HepG2 (cell line): ENCODE results near the gene NES. TPM values are rescaled to one million over a fixed set of nuclear protein-coding genes. Genes with fewer than 3 reads are reported as not detected.

Experiments
- ATAC-seq: fragments of 200-7000 bp; cut with Tn5 transposase; 3 replicates; pipeline ENCODE4 v1.9.1; 2020; ENCODE audit warnings: mild to moderate bottlenecking, moderate library complexity
- BruUV-seq: library from RNA; stranded (reverse); fragments of 400-500 nt; replicated peaks from 2 replicates; lab custom pipeline; 2021; lab: Mats Ljungman, UMichigan
- CTCF ChIA-PET: fragments of 300-600 bp; formaldehyde crosslinking; extraction: SDS; loops from one replicate; lab custom pipeline; 2021; ENCODE audit warnings: low total read pairs, inconsistent platforms, low intra/inter-chr PET ratio; lab: Yijun Ruan, JAX
- POLR2A ChIA-PET: fragments of 350-600 bp; sonication (Branson Sonifier 250); formaldehyde crosslinking; loops from one replicate; lab custom pipeline; 2020; ENCODE audit warnings: antibody characterized with exemption, inconsistent platforms; lab: Yijun Ruan, JAX
- DNase-seq: peaks from one replicate; pipeline ENCODE4 v3.0.0-alpha.2; 2015; ENCODE audit warnings: low spot score
- FAIRE-seq: peaks from 3 replicates; lab custom pipeline; 2011; peaks lifted over from hg19 to GRCh38; lab: Jason Lieb, UNC
- H2AFZ ChIP-seq: one replicate; pipeline ENCODE4 v1.6.1; 2011; ENCODE audit warnings: low read length, inconsistent platforms
- H3K27ac ChIP-seq: fragments of 300-600 bp; 3 replicates; pipeline ENCODE4 v1.8.0; 2011; ENCODE audit warnings: mixed run types, mild to moderate bottlenecking, mixed read lengths, low read length, inconsistent platforms; ENCODE audit not compliant: insufficient read depth; ENCODE audit errors: extremely low read length
- H3K27me3 ChIP-seq, 2 experiments: fragments of 200-600 bp in 1 of 2; 2 replicates in 1 of 2; 3 replicates in 1 of 2; pipeline versions ENCODE4 v1.6.0 to v1.8.0; 2011; ENCODE audit warnings: low read length in 2 of 2, mild to moderate bottlenecking in 2 of 2, moderate library complexity in 2 of 2, inconsistent platforms in 1 of 2; ENCODE audit not compliant: insufficient read depth in 2 of 2, control insufficient read depth in 1 of 2
- H3K36me3 ChIP-seq, 2 experiments: fragments of 200-600 bp in 1 of 2; replicated peaks in 1 of 2; 2 replicates in 1 of 2; 3 replicates in 1 of 2; pipeline versions ENCODE4 v1.5.1 to v1.8.0; 2011; ENCODE audit warnings: low read length in 2 of 2, inconsistent platforms in 1 of 2; ENCODE audit not compliant: insufficient read depth in 2 of 2, control insufficient read depth in 1 of 2
- H3K4me1 ChIP-seq: 2 replicates; pipeline ENCODE4 v1.5.1; 2012; ENCODE audit warnings: low read length, inconsistent platforms; ENCODE audit not compliant: insufficient read depth
- H3K4me2 ChIP-seq: 2 replicates; pipeline ENCODE4 v1.6.0; 2011; ENCODE audit warnings: low read depth, low read length, inconsistent platforms
- H3K4me3 ChIP-seq, 3 experiments: fragments of 200-600 bp in 1 of 3; sonication (generic), shearing (Covaris generic) in 1 of 3; replicated peaks in 1 of 3; 2 replicates each; pipeline ENCODE4 v1.5.1; 2011 to 2016; ENCODE audit warnings: low read length in 3 of 3, inconsistent platforms in 2 of 3, low read depth in 2 of 3, mild to moderate bottlenecking in 2 of 3, control low read depth in 1 of 3, mixed read lengths in 1 of 3; ENCODE audit not compliant: insufficient read depth in 1 of 3
- H3K79me2 ChIP-seq: one replicate; pipeline ENCODE4 v1.6.1; 2011; ENCODE audit warnings: low read length, inconsistent platforms; ENCODE audit not compliant: insufficient read depth
- H3K9ac ChIP-seq: 2 replicates; pipeline ENCODE4 v1.6.0; 2011; ENCODE audit warnings: mild to moderate bottlenecking, low read depth, low read length, inconsistent platforms; ENCODE audit not compliant: insufficient read depth
- H3K9me3 ChIP-seq: 2 replicates; pipeline ENCODE4 v1.5.1; 2012; ENCODE audit warnings: mild to moderate bottlenecking, low read length
- H4K20me1 ChIP-seq: 2 replicates; pipeline ENCODE4 v1.6.0; 2011; ENCODE audit warnings: inconsistent platforms, mild to moderate bottlenecking, low read length, moderate library complexity; ENCODE audit not compliant: insufficient read depth
- HIVEP1 ChIP-seq: sonication (generic); formaldehyde crosslinking; IDR thresholded peaks from 2 replicates; pipeline ENCODE4 v1.4.0; 2020; ENCODE audit warnings: mild to moderate bottlenecking, missing genetic modification reagents
- HNRNPH1 ChIP-seq: fragments of 200-400 bp; formaldehyde crosslinking; optimal IDR thresholded peaks from 2 replicates; pipeline ENCODE3; 2017; ENCODE audit warnings: mild to moderate bottlenecking, low read depth, low read length
- HNRNPLL ChIP-seq: fragments of 200-400 bp; formaldehyde crosslinking; IDR thresholded peaks from 2 replicates; pipeline ENCODE4 v1.6.1; 2017; ENCODE audit warnings: mild to moderate bottlenecking, low read depth, low read length; ENCODE audit not compliant: poor library complexity, severe bottlenecking
- KDM4B ChIP-seq: sonication (generic); formaldehyde crosslinking; IDR thresholded peaks from 2 replicates; pipeline ENCODE4 v1.4.0; 2020; ENCODE audit warnings: missing genetic modification reagents
- RBFOX2 ChIP-seq: fragments of 200-400 bp; formaldehyde crosslinking; IDR thresholded peaks from 2 replicates; pipeline ENCODE4 v1.6.1; 2017; ENCODE audit warnings: low read depth, mild to moderate bottlenecking, low read length
- SIN3A ChIP-seq: IDR thresholded peaks from 2 replicates; pipeline ENCODE4 v1.6.1; 2011; ENCODE audit warnings: low read depth, mild to moderate bottlenecking, control low read depth, low read length, borderline replicate concordance
- SMYD3 ChIP-seq: sonication (generic); formaldehyde crosslinking; IDR thresholded peaks from 2 replicates; pipeline ENCODE4 v1.8.1; 2023; ENCODE audit warnings: mild to moderate bottlenecking, missing genetic modification reagents
- SUZ12 ChIP-seq: fragments of 150-350 bp; IDR thresholded peaks from 2 replicates; pipeline ENCODE4 v1.6.1; 2014; ENCODE audit warnings: low read depth, low read length
- XRCC5 ChIP-seq: fragments of 200-400 bp; formaldehyde crosslinking; optimal IDR thresholded peaks from 2 replicates; pipeline ENCODE3; 2017; ENCODE audit warnings: mild to moderate bottlenecking, low read length
- ZFYVE20 ChIP-seq: sonication (generic); formaldehyde crosslinking; IDR thresholded peaks from 2 replicates; pipeline ENCODE4 v1.8.0; 2023; ENCODE audit warnings: low read depth, mild to moderate bottlenecking, moderate library complexity, missing genetic modification reagents, borderline replicate concordance
- ZNF713 ChIP-seq: sonication (generic); formaldehyde crosslinking; IDR thresholded peaks from 2 replicates; pipeline ENCODE4 v1.4.0; 2020; ENCODE audit warnings: mild to moderate bottlenecking, missing genetic modification reagents
- ZNF746 ChIP-seq: sonication (generic); formaldehyde crosslinking; IDR thresholded peaks from 2 replicates; pipeline ENCODE4 v1.8.0; 2022; ENCODE audit warnings: mild to moderate bottlenecking, missing genetic modification reagents
- ZNF777 ChIP-seq: sonication (generic); formaldehyde crosslinking; IDR thresholded peaks from 2 replicates; pipeline ENCODE4 v1.4.0; 2020; ENCODE audit warnings: missing genetic modification reagents
- ZSCAN21 ChIP-seq: sonication (generic); formaldehyde crosslinking; IDR thresholded peaks from 2 replicates; pipeline ENCODE4 v1.8.0; 2022; ENCODE audit warnings: mild to moderate bottlenecking, missing genetic modification reagents, moderate library complexity, borderline replicate concordance
- WGBS: methylation state at CpG from one replicate; pipeline ENCODE4 v1.1.6; 2017; ENCODE audit warnings: low lambda C conversion rate; 5-methylcytosine and 5-hydroxymethylcytosine counted together
- in situ Hi-C: cut with HindIII; loops from 2 replicates; pipeline ENCODE4 v1.10.0; 2017; ENCODE audit warnings: low pct_unique_long_range_greater_than_20kb; ENCODE audit not compliant: extremely low pct_ligation_motif_present
- intact Hi-C: fragments of 100-400 bp; cut with micrococcal nuclease; formaldehyde crosslinking; loops from one replicate; pipeline ENCODE4 v1.10.0; 2022; ENCODE audit not compliant: unreplicated experiment
- polyA plus RNA-seq, 8 experiments: library from polyadenylated mRNA; depleted of rRNA in 3 of 8; stranded (reverse) in 7 of 8; unstranded in 1 of 8; fragments of >200 nt; fragmentation: Illumina TruSeq in 4 of 8; extraction: Trizol in 4 of 8; gene quantifications; 2 replicates each; pipeline versions ENCODE4 v1.2.1 to v1.2.3, GENCODE V29; 2011 to 2016; ENCODE audit warnings: low read depth in 4 of 8, missing spikeins in 1 of 8, mixed read lengths in 1 of 8; ENCODE audit not compliant: insufficient read depth in 1 of 8
- total RNA-seq, 5 experiments: library from RNA; depleted of rRNA; stranded (reverse); fragments of >200 nt; fragmentation: Illumina TruSeq; extraction: Trizol; gene quantifications; 2 replicates each; pipeline ENCODE4 v1.2.3, GENCODE V29; 2016; ENCODE audit warnings: low read depth in 1 of 5
- TF ChIP-seq, protein P1 (sequence below): sonication (generic); formaldehyde crosslinking; IDR thresholded peaks from 2 replicates; pipeline ENCODE4 v1.8.1; 2022; ENCODE audit warnings: low read depth, mild to moderate bottlenecking, missing genetic modification reagents
- TF ChIP-seq, protein P2 (sequence below): sonication (generic); formaldehyde crosslinking; IDR thresholded peaks from 2 replicates; pipeline ENCODE4 v1.5.0; 2020; ENCODE audit warnings: mild to moderate bottlenecking, missing genetic modification reagents, borderline replicate concordance

NES gene
- total and polyA plus RNA-seq, 2 of the 13 experiments (the other 11 are each of a cell fraction or from before 2014, with no cell fraction given), result 1.7 to 16.6 TPM

DNA sequence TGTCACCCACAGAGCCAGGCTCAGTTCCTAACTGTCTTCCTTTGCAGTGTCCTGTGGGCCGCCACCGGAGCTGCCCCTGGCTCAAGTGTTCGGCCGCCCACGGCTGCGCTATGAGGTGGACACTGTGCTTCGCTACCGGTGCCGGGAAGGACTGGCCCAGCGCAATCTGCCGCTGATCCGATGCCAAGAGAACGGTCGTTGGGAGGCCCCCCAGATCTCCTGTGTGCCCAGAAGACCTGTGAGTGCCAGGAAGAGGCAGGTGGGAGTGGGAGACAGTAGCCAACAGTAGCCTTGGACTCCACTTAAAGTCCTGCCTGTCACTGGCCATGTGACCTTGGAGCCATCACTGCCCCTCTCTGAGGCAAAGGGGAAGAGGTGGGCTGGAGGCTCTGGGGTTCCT, 18.7 kb downstream of the NES start:
- Histone ChIP-seq H2AFZ (no peak overlapping the region), H3K9me3 (no peaks in the 10 kb centered on the region), H3K27ac (no peak overlapping the region), H3K79me2 (peaks cover 20% of the 10 kb centered on the region), H3K4me2 (peak overlapping the region; percentile 96)
- intact Hi-C loops, result no loop called here
- ATAC-seq (no peak), DNase-seq (no peak)
- 83% methylated on average over 6 of the region's 14 CpGs for WGBS
- BruUV-seq, result no TSS peak
- POLR2A ChIA-PET, result interaction anchor here (11.4 kb wide), 1 partner anchor 16 kb away, joined by 189 read pairs; the partner anchor contains the start of gene NES
- TF ChIP-seq HNRNPLL (peak; percentile 21), ZNF713 (CRISPR knock-in tag) (no peak), ZNF746 (CRISPR knock-in tag) (no peak), HIVEP1 (no peak), ZFYVE20 (CRISPR knock-in tag) (no peak), SIN3A (no peak), XRCC5 (no peak), ZSCAN21 (no peak), ZNF777 (no peak), HNRNPH1 (no peak), RBFOX2 (peak; percentile 69), KDM4B (no peak), SUZ12 (no peak), SMYD3 (CRISPR knock-in tag) (no peak)
- TF ChIP-seq, protein P1, sequence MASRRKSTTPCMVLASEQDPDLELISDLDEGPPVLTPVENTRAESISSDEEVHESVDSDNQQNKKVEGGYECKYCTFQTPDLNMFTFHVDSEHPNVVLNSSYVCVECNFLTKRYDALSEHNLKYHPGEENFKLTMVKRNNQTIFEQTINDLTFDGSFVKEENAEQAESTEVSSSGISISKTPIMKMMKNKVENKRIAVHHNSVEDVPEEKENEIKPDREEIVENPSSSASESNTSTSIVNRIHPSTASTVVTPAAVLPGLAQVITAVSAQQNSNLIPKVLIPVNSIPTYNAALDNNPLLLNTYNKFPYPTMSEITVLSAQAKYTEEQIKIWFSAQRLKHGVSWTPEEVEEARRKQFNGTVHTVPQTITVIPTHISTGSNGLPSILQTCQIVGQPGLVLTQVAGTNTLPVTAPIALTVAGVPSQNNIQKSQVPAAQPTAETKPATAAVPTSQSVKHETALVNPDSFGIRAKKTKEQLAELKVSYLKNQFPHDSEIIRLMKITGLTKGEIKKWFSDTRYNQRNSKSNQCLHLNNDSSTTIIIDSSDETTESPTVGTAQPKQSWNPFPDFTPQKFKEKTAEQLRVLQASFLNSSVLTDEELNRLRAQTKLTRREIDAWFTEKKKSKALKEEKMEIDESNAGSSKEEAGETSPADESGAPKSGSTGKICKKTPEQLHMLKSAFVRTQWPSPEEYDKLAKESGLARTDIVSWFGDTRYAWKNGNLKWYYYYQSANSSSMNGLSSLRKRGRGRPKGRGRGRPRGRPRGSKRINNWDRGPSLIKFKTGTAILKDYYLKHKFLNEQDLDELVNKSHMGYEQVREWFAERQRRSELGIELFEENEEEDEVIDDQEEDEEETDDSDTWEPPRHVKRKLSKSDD (CRISPR knock-in tag), result no peak
- TF ChIP-seq, protein P2, sequence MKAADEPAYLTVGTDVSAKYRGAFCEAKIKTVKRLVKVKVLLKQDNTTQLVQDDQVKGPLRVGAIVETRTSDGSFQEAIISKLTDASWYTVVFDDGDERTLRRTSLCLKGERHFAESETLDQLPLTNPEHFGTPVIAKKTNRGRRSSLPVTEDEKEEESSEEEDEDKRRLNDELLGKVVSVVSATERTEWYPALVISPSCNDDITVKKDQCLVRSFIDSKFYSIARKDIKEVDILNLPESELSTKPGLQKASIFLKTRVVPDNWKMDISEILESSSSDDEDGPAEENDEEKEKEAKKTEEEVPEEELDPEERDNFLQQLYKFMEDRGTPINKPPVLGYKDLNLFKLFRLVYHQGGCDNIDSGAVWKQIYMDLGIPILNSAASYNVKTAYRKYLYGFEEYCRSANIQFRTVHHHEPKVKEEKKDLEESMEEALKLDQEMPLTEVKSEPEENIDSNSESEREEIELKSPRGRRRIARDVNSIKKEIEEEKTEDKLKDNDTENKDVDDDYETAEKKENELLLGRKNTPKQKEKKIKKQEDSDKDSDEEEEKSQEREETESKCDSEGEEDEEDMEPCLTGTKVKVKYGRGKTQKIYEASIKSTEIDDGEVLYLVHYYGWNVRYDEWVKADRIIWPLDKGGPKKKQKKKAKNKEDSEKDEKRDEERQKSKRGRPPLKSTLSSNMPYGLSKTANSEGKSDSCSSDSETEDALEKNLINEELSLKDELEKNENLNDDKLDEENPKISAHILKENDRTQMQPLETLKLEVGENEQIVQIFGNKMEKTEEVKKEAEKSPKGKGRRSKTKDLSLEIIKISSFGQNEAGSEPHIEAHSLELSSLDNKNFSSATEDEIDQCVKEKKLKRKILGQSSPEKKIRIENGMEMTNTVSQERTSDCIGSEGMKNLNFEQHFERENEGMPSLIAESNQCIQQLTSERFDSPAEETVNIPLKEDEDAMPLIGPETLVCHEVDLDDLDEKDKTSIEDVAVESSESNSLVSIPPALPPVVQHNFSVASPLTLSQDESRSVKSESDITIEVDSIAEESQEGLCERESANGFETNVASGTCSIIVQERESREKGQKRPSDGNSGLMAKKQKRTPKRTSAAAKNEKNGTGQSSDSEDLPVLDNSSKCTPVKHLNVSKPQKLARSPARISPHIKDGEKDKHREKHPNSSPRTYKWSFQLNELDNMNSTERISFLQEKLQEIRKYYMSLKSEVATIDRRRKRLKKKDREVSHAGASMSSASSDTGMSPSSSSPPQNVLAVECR (CRISPR knock-in tag), result 0 out of 2 replicates have a peak, but pooled peaks have one; percentile 3
- TF ChIP-seq, all 625 proteins: peak for 3
- CTCF ChIA-PET, result interaction anchor here (1.9 to 6.4 kb wide), 2 partner anchors 20 to 31 kb away, joined by 13 to 166 read pairs; partner anchors contain the start of gene NES
- in situ Hi-C loops, result no loop called here
- no peak overlapping the region for H3K9ac ChIP-seq
- H4K20me1 ChIP-seq, result peaks cover 64% of the 10 kb centered on the region
- H3K4me3 ChIP-seq, result peak overlapping the region in 1 of 3 experiments; percentile 56; a peak in 1 of 6 replicates
- no peak for FAIRE-seq
- peaks cover 1 to 5% of the 10 kb centered on the region in 2 experiments; a peak in 1 of 5 replicates for H3K36me3 ChIP-seq
- peaks cover 66% of the 10 kb centered on the region for H3K4me1 ChIP-seq
- H3K27me3 ChIP-seq, result no peaks in the 10 kb centered on the region; a peak in 1 of 5 replicates
